A673 (cell line): ENCODE measurements around the gene LRRC43.

Experiments used
- EZH2 ChIP-seq: fragments of 200-600 bp; sonication (generic); IDR thresholded peaks from 2 replicates; pipeline ENCODE4 v1.6.1; 2017; ENCODE audit warnings: borderline replicate concordance, low read depth, mild to moderate bottlenecking, mixed read lengths, antibody characterized with exemption, low read length; ENCODE audit not compliant: poor library complexity, severe bottlenecking
- TF ChIP-seq, protein P1 (sequence below): fragments of 300-800, 200-600 bp; sonication (generic); conservative IDR thresholded peaks from 2 replicates; pipeline ENCODE4 v1.5.1; 2017; ENCODE audit warnings: low read depth, mild to moderate bottlenecking, antibody characterized with exemption, low read length, moderate library complexity, mixed read lengths

GRCh38 chr12:122138616-122139015, 44.3 kb upstream of the LRRC43 start:
- TF ChIP-seq, protein P1, sequence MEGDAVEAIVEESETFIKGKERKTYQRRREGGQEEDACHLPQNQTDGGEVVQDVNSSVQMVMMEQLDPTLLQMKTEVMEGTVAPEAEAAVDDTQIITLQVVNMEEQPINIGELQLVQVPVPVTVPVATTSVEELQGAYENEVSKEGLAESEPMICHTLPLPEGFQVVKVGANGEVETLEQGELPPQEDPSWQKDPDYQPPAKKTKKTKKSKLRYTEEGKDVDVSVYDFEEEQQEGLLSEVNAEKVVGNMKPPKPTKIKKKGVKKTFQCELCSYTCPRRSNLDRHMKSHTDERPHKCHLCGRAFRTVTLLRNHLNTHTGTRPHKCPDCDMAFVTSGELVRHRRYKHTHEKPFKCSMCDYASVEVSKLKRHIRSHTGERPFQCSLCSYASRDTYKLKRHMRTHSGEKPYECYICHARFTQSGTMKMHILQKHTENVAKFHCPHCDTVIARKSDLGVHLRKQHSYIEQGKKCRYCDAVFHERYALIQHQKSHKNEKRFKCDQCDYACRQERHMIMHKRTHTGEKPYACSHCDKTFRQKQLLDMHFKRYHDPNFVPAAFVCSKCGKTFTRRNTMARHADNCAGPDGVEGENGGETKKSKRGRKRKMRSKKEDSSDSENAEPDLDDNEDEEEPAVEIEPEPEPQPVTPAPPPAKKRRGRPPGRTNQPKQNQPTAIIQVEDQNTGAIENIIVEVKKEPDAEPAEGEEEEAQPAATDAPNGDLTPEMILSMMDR = no peak
- TF ChIP-seq EZH2 = no peak
